ENCODE results near the gene LPA. TPM values are rescaled to one million over a fixed set of nuclear protein-coding genes. Genes with fewer than 3 reads are reported as not detected.

Gene LPA
- total RNA-seq, 1 donor from 2014 or later = 1.3 TPM

DNA sequence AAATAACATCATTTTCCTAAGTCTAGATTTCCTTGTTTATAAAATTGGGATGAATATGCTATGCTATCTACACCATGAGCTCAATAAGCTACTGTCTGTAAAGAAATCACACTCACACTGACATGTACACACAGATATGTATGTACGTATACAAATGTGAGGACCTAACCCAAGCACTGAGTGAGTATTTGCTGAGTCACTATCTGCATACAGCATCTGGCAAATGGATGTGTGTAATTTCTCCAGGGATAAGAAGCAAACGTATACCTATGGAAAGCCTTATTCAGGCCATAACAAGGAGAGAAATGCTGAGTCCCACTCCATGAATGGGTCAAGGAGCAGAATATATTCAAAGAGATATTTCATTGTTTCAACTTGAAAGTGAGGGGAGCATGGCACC lies 153.9 kb downstream of the LPA start:
- H3K27me3 Mint-ChIP-seq (ENCODE audit: low read depth) = peaks cover 3% of the 10 kb centered on the region
- H3K36me3 Mint-ChIP-seq = no peaks in the 10 kb centered on the region
- TF ChIP-seq, protein P1, sequence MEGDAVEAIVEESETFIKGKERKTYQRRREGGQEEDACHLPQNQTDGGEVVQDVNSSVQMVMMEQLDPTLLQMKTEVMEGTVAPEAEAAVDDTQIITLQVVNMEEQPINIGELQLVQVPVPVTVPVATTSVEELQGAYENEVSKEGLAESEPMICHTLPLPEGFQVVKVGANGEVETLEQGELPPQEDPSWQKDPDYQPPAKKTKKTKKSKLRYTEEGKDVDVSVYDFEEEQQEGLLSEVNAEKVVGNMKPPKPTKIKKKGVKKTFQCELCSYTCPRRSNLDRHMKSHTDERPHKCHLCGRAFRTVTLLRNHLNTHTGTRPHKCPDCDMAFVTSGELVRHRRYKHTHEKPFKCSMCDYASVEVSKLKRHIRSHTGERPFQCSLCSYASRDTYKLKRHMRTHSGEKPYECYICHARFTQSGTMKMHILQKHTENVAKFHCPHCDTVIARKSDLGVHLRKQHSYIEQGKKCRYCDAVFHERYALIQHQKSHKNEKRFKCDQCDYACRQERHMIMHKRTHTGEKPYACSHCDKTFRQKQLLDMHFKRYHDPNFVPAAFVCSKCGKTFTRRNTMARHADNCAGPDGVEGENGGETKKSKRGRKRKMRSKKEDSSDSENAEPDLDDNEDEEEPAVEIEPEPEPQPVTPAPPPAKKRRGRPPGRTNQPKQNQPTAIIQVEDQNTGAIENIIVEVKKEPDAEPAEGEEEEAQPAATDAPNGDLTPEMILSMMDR (IDR thresholded peaks at IDR 0.05; ENCODE audit: unreplicated experiment) = no peak
- no peak for DNase-seq (ENCODE audit: low spot score in 2 of 2, unreplicated experiment in 2 of 2)
- peaks cover 12% of the 10 kb centered on the region for H3K9me3 Mint-ChIP-seq
- H3K4me1 Mint-ChIP-seq = no peaks in the 10 kb centered on the region
- H3K27ac Mint-ChIP-seq = no peak overlapping the region
- H3K4me3 Mint-ChIP-seq = no peak overlapping the region

DNA sequence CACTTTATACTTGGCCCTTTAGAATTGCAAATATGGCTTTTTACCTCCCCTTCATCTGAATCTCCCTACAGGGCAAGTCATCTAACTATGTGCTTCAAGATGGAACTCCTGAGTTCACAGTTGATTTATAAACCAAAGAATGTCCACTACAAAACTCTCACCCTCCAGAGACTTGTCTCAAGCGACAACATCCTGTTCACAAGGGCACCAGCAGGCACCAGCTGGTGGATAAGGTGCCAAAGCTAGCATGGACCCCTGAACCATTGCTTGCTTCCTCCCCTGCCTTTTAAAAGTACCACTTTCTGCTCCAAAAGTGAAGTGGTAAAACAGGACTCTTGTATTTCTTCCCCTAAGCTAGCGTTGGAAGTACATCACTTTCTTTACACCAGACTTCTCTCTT lies 154.5 kb downstream of the LPA start:
- H3K27me3 Mint-ChIP-seq (ENCODE audit: low read depth) = peaks cover 3% of the 10 kb centered on the region
- no peak overlapping the region for H3K27ac Mint-ChIP-seq
- H3K36me3 Mint-ChIP-seq = no peaks in the 10 kb centered on the region
- no peaks in the 10 kb centered on the region for H3K4me1 Mint-ChIP-seq
- H3K9me3 Mint-ChIP-seq = peaks cover 12% of the 10 kb centered on the region
- H3K4me3 Mint-ChIP-seq = no peak overlapping the region
- TF ChIP-seq, protein P1 (IDR thresholded peaks at IDR 0.05; ENCODE audit: unreplicated experiment) = no peak
- no peak for DNase-seq (ENCODE audit: low spot score in 2 of 2, unreplicated experiment in 2 of 2)

DNA sequence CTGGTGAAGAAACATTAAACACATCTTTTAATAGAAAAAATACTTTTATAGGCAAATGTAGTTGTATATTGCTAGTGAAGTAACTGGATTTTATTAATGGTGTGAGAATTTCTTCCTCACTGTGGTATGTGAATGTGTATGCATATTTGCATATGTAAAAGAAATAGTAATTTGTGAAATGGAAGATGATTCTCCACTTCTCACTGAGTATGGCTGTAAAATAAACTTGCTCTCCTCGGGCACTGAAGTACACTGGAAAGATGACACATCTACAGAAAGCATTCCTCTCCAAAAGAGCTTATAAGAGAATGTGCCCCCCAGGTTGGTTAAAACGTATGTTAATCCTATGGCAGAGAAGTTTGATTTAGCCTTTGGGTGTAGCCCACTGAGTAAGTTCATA lies 155.5 kb downstream of the LPA start:
- peaks cover 19% of the 10 kb centered on the region for H3K9me3 Mint-ChIP-seq
- H3K4me3 Mint-ChIP-seq = no peak overlapping the region
- H3K27me3 Mint-ChIP-seq (ENCODE audit: low read depth) = peaks cover 3% of the 10 kb centered on the region
- DNase-seq (ENCODE audit: low spot score in 2 of 2, unreplicated experiment in 2 of 2) = no peak
- TF ChIP-seq, protein P1 (IDR thresholded peaks at IDR 0.05; ENCODE audit: unreplicated experiment) = no peak
- H3K36me3 Mint-ChIP-seq = no peaks in the 10 kb centered on the region
- no peak overlapping the region for H3K27ac Mint-ChIP-seq
- H3K4me1 Mint-ChIP-seq = no peaks in the 10 kb centered on the region

DNA sequence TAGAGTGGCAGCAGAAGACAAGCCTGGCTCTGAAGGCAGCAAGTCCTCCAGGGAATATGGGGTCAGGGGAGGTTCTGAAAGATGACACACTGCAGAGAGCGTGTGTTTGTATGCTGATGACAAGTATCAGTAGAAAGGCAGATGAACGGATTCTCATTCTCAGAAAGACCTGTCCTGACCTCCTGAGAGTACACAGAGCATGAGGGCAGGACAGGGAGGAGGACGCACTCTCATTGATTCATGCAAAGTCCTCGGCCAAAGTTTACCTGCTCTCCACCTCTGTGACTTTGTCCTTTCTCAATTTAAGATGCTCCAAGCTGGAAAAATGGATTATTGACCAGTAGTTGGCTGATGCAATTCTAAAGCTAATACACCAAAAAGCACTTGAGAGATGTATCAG lies 156.7 kb downstream of the LPA start:
- H3K27ac Mint-ChIP-seq = no peak overlapping the region
- H3K27me3 Mint-ChIP-seq (ENCODE audit: low read depth) = no peaks in the 10 kb centered on the region
- peaks cover 27% of the 10 kb centered on the region for H3K9me3 Mint-ChIP-seq
- DNase-seq (ENCODE audit: low spot score in 2 of 2, unreplicated experiment in 2 of 2) = no peak
- H3K4me1 Mint-ChIP-seq = no peaks in the 10 kb centered on the region
- H3K36me3 Mint-ChIP-seq = no peaks in the 10 kb centered on the region
- H3K4me3 Mint-ChIP-seq = no peak overlapping the region
- TF ChIP-seq, protein P1 (IDR thresholded peaks at IDR 0.05; ENCODE audit: unreplicated experiment) = no peak

DNA sequence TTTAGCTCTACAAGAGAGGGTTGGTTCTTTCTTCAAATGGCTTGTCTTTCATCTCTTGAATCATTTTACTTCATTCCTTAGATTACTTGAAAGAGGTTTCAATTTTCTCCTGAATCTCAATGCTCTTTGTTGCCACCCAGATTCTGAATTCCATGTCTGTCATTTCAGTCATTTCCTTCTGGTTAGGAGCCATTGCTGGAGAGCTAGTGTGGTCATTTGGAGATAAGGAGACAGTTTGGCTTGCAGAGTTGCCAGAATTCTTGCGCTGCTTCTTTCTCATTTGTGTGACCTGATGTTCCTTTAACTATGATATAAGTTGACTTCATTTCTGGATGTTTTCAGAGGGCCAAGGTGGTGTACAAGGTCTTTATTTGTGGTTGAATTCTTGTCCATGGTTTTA lies 158.1 kb downstream of the LPA start:
- H3K4me3 Mint-ChIP-seq = no peak overlapping the region
- H3K4me1 Mint-ChIP-seq = no peaks in the 10 kb centered on the region
- no peaks in the 10 kb centered on the region for H3K27me3 Mint-ChIP-seq (ENCODE audit: low read depth)
- H3K27ac Mint-ChIP-seq = no peak overlapping the region
- no peak for DNase-seq (ENCODE audit: low spot score in 2 of 2, unreplicated experiment in 2 of 2)
- no peaks in the 10 kb centered on the region for H3K36me3 Mint-ChIP-seq
- TF ChIP-seq, protein P1 (IDR thresholded peaks at IDR 0.05; ENCODE audit: unreplicated experiment) = no peak
- peaks cover 30% of the 10 kb centered on the region for H3K9me3 Mint-ChIP-seq

GRCh38 chr6:160500639-160501038 lies 163.4 kb downstream of the LPA start:
- H3K4me1 Mint-ChIP-seq = no peaks in the 10 kb centered on the region
- no peak for DNase-seq (ENCODE audit: low spot score in 2 of 2, unreplicated experiment in 2 of 2)
- no peaks in the 10 kb centered on the region for H3K27me3 Mint-ChIP-seq (ENCODE audit: low read depth)

More at GRCh38 chr6:160500639-160501038, 163.4 kb downstream of the LPA start:
- Mint-ChIP-seq H3K4me3 (no peak overlapping the region), H3K27ac (no peak overlapping the region), H3K36me3 (no peaks in the 10 kb centered on the region), H3K9me3 (peaks cover 33% of the 10 kb centered on the region)
- TF ChIP-seq, protein P1 (IDR thresholded peaks at IDR 0.05; ENCODE audit: unreplicated experiment) = no peak
